NT2/D1 (cell line): ENCODE data around the gene PHOSPHO2.

Experiments used
- DNase-seq: peaks from one replicate; pipeline ENCODE4 v3.0.0-alpha.2; 2011; ENCODE audit warnings: low read depth, low spot score
- H3K27me3 ChIP-seq: 2 replicates; pipeline ENCODE4 v1.6.0; 2011; ENCODE audit warnings: mild to moderate bottlenecking; ENCODE audit not compliant: insufficient read length, insufficient read depth
- H3K36me3 ChIP-seq: 2 replicates; pipeline ENCODE4 v1.6.1; 2011; ENCODE audit warnings: mild to moderate bottlenecking, low read length, mixed read lengths; ENCODE audit not compliant: insufficient read depth, insufficient read length
- H3K4me1 ChIP-seq: 2 replicates; pipeline ENCODE4 v1.5.1; 2011; ENCODE audit not compliant: insufficient read depth, insufficient read length
- H3K4me3 ChIP-seq: 2 replicates; pipeline ENCODE4 v1.5.1; 2011; ENCODE audit warnings: low read depth; ENCODE audit not compliant: insufficient read length
- H3K9ac ChIP-seq: 2 replicates; pipeline ENCODE4 v1.6.0; 2011; ENCODE audit warnings: low read depth; ENCODE audit not compliant: insufficient read length
- H3K9me3 ChIP-seq: 2 replicates; pipeline ENCODE4 v1.5.1; 2011; ENCODE audit warnings: mild to moderate bottlenecking, low read length; ENCODE audit not compliant: insufficient read depth
- SUZ12 ChIP-seq: IDR thresholded peaks from 2 replicates; pipeline ENCODE4 v1.6.1; 2011; ENCODE audit not compliant: insufficient read length, insufficient read depth; ENCODE audit errors: extremely low read depth
- YY1 ChIP-seq: IDR thresholded peaks from 2 replicates; pipeline ENCODE4 v1.6.1; 2011; ENCODE audit not compliant: insufficient read length, insufficient read depth
- ZNF274 ChIP-seq: IDR thresholded peaks from 2 replicates; pipeline ENCODE4 v1.6.1; 2011; ENCODE audit warnings: mild to moderate bottlenecking, low read depth, low read length

PHOSPHO2 gene

GRCh38 chr2:169746240-169746639, 52.0 kb downstream of the PHOSPHO2 start:
- Histone ChIP-seq H3K4me3 (no peak overlapping the region), H3K4me1 (no peaks in the 10 kb centered on the region), H3K27me3 (no peaks in the 10 kb centered on the region), H3K9me3 (no peaks in the 10 kb centered on the region), H3K36me3 (peaks cover 74% of the 10 kb centered on the region), H3K9ac (no peak overlapping the region)
- no peak for DNase-seq
- no peak for TF ChIP-seq ZNF274
- no peak for TF ChIP-seq SUZ12
- TF ChIP-seq YY1 = no peak

- DNase-seq = no peak
Measured at GRCh38 chr2:169748319-169748718, 54.0 kb downstream of the PHOSPHO2 start.

More at GRCh38 chr2:169748319-169748718, 54.0 kb downstream of the PHOSPHO2 start:
- Histone ChIP-seq H3K9me3 (no peaks in the 10 kb centered on the region), H3K36me3 (peaks cover 57% of the 10 kb centered on the region), H3K9ac (no peak overlapping the region), H3K4me1 (no peaks in the 10 kb centered on the region), H3K4me3 (no peak overlapping the region), H3K27me3 (no peaks in the 10 kb centered on the region)
- TF ChIP-seq YY1 (no peak), ZNF274 (no peak), SUZ12 (no peak)
